ENCODE results near the gene KLRF1.

DNA sequence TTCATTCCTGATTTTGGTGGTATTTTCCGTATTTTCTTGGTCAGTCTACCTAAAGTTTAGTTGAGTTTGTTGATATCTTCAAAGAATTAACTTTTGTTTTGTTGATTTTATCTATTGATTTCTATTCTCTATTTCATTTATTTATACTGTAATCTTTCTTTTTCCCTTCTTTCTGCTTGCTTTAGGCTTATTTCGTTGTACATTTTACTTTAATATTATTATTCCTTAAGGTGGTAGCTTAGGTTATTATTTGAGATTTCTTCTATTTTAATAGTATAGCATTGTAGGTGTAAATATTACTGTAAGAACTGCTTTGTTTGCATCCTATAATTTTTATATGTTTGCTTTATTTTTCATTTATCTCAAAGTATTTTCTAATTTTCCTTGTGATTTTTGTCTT lies 21.4 kb upstream of the KLRF1 start:
- TF ChIP-seq TAF1 (IDR thresholded peaks at IDR 0.05; ENCODE audit: borderline replicate concordance, low read depth, low read length), result no peak
- no peak for TF ChIP-seq POLR2A (IDR thresholded peaks at IDR 0.05; ENCODE audit: low read depth, low read length)
- no peak for TF ChIP-seq POLR2AphosphoS5 (IDR thresholded peaks at IDR 0.05; ENCODE audit: low read depth, low read length)
